C1 segment of cervical spinal cord (tissue), 14 donors: ENCODE results near the gene GP9.
A peak's percentile ranks its signal among the peaks of the same experiment; 100 is the strongest.
"Not testable (repeated sequence)": the region's sequence is repeated elsewhere in the genome, so short reads cannot be mapped to it uniquely, and the experiment has no call there.

Source experiments
- DNase-seq, 14 donors: peaks; one replicate each; lab custom pipeline; 2025; lab: John Stamatoyannopoulos, UW

The GP9 gene

GRCh38 chr3:129050556-129051295 is 9.9 kb upstream of the GP9 start:
- no peak for DNase-seq

- DNase-seq = no peak
Observed at GRCh38 chr3:129051871-129052340, 8.7 kb upstream of the GP9 start.

- peak in 1 of 14 donors; percentile 64 for DNase-seq
Observed at GRCh38 chr3:129052675-129053074, 7.9 kb upstream of the GP9 start.

DNA sequence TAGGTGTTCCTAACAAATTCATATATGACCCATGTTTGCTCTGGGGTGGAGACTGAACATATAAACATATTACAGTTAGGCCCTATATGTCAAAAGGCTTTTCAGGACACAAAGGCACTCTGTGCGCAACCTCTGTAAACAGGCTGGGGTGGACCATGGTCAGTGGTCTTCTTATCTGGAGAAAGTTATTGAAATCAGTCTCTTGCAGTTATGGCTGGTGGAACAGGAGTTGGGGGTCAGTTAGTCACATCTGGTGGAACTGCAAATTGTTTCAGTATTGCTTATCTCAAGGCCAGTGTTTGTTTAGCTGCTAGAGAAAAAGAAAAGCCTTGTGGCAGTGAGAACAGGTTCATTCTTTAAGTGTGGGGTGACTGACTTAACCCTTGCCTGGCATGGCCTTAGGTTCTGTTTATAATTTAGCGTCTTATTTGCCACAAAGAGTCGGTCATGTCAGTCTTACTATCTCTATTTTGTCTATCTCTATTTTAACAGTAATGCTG is 5.9 kb upstream of the GP9 start:
- no peak for DNase-seq

DNA sequence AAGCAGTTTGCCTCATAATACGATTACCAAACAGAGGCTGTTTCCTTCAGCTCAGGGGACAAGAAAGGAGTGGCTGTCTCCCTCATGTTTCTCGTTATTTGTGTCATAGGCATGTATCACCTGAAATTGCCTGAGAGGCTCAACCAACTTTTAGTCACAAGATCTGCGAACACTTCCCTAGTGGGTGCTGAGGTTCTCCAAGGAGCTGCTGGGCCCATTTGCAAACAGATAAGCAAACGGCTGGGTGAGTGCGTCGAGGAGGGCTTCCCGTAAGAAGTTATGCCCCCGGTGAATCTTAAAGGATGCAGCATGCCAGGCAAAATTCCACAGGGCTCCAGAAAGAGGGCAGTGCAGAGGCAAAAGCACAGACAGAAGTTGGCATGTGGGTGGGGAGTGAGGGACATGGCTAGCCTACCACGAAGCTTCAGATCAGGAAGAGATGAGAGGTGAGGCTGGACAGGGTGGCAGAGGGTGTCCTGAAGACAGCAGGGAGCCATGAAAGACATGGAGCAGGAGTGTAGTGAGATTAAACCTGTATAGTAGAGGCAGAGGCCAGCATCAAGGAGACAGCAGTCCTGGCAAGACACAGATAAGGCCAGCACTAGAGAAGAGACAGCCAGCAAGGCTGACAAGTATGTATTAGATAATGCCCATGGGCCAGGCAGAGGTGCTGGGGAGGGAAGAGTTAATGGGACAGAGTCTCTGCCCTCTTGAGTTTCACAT is 4.0 kb upstream of the GP9 start:
- DNase-seq = no peak

GRCh38 chr3:129057249-129057648 is 3.3 kb upstream of the GP9 start:
- no peak for DNase-seq

DNA sequence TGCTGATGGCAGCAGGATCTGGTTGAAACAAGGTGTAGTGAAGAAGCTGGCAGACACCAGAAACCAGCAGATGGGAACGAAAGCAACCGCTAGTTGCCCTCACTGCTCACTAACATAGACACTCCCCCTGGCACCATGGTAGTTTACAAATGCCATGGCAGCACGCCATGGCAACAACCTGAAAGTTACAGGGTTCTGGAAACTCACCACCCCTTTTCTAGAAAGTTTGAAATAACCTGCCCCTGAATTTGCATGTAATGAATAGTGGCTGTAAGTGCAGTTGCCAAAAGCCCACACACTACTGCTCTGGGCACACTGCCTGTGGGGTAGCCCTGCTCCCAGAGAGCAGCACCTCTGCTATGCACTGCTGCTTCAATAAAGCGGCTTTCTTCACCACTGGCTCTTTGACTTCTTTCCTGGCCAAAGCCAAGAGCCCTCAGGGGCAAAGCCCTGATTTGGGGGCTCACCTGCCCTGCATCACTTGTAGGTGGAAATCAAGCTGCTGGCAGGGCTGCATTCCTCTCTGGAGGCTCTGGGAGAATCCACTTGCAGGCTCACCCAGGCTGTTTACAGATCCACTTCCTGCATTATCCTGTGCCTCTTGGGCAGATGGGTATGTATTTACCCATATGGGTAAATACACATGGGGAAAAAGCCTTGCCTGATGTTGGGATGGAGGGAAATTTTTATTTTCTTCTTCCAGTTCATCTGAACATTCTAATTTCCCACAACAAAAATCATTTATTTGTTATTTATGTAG is 2.0 kb upstream of the GP9 start:
- peak in 8 of 14 donors; percentile 17 to 59 (median 36) for DNase-seq

GRCh38 chr3:129059311-129059958 is 1.1 kb upstream of the GP9 start:
- DNase-seq = no peak

DNA sequence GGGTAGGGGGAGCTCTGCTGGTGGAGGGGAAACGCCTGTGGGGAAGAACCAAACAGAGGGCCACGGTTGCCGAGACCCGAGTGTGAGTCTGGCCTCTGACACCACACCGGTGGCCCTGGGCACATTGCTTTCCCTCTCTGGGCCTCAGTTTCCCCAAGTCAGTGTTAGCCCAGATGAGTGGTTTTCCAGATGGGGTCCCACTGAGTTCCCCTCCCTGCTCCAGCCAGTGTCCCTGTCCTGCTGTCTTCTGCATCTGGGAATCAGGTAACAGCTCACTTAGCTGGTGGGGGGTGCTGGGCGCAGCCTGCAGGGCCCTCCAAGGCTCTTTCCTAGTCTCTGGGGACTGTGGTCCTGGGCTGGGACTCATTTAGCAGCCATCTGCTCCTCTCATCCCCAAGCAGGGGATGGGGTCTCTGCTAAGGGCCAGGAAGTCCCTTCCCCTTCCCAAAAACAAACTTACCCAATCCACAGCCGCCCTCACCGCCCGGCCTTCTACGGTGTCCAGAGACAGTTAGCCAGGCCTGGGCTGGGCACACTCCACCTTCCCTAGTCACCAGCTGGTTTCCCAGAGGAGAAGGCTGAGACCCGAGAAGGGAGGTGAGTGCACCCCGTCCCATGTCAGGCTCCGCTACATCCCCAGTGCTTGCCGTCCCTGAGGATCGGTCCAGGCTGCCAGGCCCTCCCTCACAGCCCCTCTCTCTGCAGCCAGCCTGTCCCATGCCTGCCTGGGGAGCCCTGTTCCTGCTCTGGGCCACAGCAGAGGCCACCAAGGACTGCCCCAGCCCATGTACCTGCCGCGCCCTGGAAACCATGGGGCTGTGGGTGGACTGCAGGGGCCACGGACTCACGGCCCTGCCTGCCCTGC is 676 bp downstream of the GP9 start:
- no peak for DNase-seq

DNA sequence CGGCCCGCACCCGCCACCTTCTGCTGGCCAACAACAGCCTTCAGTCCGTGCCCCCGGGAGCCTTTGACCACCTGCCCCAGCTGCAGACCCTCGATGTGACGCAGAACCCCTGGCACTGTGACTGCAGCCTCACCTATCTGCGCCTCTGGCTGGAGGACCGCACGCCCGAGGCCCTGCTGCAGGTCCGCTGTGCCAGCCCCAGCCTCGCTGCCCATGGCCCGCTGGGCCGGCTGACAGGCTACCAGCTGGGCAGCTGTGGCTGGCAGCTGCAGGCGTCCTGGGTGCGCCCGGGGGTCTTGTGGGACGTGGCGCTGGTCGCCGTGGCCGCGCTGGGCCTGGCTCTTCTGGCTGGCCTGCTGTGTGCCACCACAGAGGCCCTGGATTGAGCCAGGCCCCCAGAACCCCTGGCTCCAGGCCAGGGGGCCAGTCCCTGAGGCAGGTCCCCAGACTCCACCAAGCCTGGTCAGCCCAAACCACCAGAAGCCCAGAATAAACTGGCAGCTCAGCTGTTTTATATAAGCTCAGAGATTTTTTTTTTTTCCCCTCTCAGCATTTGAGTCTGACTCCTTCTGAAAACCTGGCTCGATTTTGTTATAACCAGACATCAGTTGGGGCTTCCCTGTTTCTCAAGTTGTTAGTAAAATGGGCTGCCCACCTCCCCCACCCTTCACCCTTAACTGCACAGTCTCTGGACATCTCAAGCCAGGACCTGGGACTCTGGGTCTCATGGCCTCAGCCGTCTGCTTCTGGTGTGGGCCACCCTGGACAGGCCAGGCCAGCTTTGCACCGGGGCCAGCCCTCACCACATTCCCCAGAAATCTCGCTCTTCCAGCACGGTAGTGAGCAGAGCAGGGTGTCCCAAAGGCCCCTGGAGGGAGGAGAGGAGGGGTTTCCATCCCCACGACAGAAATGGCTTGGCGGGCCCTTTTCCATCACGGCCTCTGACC is 1.6 kb downstream of the GP9 start:
- no peak for DNase-seq

DNA sequence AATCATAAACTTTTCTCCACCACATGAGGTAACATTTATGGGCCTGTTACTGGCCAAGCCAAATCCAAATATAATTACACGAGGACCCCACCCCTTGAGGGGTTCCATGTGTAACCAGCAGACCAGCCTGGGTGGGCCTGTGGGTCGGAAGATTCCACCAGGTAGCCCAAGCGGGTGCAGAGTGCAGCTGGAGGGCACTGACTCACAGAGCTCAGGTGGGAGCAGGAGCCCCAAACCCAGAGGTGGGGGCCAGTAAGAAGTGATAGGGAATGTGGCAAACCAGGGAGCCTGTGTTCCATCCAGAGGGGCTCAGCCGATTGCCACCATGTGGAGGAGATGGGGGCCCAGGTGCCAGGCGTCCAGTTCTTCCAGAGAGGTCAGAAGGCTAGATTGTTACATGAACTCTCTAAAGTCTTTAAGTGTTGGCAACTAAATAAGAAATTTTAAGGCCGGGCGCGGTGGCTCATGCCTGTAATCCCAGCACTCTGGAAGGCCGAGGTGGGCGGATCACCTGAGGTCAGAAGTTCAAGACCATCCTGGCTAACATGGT is 2.6 kb downstream of the GP9 start:
- DNase-seq = no peak

GRCh38 chr3:129063841-129064482 is 3.4 kb downstream of the GP9 start:
- DNase-seq = no peak

DNA sequence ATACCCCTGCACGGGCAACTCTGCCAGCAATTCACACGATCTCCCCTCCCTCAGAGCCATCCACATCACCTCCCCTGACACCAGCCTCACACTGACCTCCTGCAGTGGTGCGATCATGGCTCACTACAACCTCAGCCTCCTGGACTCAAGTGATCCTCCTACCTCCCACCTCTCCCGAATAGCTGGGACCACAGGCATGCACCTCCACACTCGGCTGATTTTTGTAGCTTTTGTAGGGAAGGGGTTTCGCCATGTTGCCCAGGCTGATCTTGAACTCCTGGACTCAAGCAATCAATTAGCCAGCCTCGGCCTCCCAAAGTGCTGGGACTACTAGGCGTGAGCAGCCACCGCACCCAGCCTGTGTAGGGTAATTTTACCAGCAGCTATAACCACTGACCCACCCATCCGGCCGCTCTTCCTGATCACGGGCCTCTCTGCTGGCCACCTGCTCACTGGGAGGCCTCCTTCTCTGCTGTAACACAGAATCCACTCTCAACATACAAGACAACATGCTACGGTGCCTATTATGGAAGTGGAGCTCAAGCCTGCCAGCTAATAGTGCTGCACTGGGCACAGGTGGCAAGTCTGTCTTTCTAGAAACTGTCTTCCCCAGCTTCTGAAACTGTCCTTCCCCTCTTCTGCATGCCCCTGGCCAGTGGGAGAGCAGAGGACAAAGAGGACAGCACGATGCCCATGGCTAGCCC is 4.6 kb downstream of the GP9 start:
- DNase-seq = no peak

DNA sequence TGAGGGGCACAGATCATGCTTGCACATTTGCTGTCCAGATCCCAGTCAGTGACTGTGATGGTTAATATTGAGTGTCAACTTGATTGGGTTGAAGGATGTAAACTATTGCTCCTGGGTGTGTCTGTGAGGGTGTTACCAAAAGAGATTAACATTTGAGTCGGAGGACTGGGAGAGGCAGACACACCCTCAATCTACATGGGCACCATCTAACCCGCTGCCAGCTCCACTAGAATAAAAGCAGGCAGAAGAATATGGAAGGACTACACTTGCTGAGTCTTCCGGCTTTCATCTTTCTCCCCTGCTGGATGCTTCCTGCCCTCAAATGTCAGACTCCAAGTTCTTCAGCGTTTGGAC is 5.1 kb downstream of the GP9 start:
- no peak for DNase-seq

DNA sequence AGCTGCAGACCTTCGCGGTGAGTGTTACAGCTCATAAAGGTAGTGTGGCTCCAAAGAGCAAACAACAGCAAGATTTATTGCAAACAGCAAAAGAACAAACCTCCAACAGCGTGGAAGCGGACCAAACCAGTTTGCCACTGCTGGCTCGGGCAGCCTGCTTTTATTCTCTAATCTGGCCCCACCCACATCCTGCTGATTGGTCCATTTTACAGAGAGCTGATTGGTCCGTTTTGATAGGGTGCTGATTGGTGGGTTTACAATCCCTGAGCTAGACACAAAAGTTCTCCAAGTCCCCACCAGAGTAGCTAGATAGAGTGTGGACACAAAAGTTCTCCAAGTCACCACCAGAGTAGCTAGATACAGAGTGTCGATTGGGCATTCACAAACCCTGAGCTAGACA is 7.1 kb downstream of the GP9 start:
- not testable (repeated sequence) for DNase-seq

GRCh38 chr3:129068291-129068886 is 7.8 kb downstream of the GP9 start:
- DNase-seq = no peak

DNA sequence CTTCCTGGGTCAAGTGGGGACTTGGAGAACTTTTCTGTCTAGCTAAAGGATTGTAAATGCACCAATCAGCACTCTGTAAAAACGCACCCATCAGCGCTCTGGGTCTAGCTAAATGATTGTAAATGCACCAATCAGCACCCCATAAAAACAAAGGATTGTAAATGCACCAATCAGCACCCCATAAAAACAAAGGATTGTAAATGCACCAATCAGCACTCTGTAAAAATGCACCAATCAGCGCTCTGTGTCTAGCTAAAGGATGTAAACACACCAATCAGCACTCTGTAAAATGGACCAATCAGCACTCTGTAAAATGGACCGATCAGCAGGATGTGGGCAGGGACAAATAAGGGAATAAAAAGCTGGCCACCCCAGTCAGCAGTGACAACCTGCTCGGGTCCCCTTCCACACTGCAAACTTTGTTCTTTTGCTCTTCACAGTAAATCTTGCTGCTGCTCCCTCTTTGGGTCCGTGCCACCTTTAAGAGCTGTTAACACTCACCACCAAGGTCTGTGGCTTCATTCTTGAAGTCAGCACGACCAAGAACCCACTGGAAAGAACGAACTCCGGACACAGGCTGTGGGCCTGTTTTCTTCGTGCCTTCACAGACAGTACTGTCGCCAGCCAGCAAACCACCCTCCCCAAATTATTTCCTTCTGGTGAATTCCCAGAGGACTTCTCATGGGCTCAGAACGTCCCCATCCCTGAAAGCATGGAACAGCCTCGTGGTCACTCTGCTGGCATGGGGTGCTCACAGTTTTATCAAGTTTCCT is 8.9 kb downstream of the GP9 start:
- not testable (repeated sequence) for DNase-seq
